NCI-H748 (cell line): ENCODE measurements around the gene SEPTIN10.
A peak's percentile ranks its signal among the peaks of the same experiment; 100 is the strongest.

Experiments used
- DNase-seq: peaks from one replicate; lab custom pipeline; 2025; ENCODE audit not compliant: unreplicated experiment; lab: John Stamatoyannopoulos, UW

Gene SEPTIN10

GRCh38 chr2:109501461-109501860 is 112.3 kb downstream of the SEPTIN10 start:
- DNase-seq, result no peak

DNA sequence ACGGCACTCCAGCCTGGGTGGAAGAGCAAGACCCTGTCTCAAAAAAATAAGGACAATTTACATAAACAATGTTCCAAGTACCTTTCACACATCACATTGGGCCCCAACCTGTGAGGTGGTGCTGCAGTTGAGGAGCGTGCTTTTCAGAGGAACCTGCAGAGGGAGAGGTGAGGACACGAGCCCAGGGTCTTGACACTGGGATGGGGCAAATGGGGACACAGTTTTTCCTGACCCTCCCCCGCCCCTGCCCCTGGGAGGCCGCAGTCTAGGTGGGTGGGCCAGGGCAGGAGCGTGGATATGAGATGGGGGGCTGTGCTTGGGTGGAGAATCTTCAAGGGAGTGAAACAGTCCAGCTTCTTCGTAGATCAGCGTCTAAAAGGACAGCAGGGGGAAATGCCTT is 112.9 kb downstream of the SEPTIN10 start:
- DNase-seq, result no peak

DNA sequence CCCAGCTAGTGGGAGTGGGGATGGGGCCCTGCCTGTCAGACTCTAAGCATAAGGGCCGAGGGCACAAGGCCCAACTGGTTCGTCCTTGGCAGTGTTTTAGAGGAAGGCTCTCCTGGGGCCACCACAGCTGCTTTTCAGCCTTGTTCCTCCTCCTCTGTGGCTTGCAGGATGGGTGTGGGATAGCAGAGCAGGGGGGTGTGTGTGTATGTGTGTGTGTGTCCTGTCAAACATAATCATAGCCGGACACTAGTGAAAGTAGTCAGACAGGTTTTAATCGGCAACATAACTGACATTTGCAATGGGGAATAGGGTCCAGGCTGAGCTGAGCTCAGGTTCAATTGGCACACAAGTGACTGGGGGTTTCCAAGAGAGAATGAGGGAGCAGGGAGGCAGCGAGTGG is 114.2 kb downstream of the SEPTIN10 start:
- DNase-seq, result peak; percentile 38

DNA sequence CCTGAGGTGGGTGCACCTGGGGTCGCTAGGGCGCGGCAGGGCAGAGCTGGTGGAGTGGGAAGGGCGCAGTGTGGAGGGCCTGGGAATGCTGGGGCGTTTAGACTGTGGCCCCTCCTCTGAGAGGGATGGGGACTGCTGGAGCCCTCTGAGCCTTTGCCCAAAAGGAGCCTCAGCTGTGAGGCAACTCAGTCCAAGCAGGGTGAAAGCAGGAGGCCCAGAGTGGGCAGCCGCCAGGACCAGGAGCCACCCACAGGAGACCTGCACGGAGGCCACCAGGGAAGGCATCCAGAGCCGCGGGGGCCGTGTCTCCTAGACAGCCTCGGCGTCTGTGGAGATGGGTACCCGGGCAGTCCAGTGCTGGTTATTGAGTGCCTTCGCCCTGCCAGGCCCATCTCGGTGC is 114.9 kb downstream of the SEPTIN10 start:
- DNase-seq, result no peak

DNA sequence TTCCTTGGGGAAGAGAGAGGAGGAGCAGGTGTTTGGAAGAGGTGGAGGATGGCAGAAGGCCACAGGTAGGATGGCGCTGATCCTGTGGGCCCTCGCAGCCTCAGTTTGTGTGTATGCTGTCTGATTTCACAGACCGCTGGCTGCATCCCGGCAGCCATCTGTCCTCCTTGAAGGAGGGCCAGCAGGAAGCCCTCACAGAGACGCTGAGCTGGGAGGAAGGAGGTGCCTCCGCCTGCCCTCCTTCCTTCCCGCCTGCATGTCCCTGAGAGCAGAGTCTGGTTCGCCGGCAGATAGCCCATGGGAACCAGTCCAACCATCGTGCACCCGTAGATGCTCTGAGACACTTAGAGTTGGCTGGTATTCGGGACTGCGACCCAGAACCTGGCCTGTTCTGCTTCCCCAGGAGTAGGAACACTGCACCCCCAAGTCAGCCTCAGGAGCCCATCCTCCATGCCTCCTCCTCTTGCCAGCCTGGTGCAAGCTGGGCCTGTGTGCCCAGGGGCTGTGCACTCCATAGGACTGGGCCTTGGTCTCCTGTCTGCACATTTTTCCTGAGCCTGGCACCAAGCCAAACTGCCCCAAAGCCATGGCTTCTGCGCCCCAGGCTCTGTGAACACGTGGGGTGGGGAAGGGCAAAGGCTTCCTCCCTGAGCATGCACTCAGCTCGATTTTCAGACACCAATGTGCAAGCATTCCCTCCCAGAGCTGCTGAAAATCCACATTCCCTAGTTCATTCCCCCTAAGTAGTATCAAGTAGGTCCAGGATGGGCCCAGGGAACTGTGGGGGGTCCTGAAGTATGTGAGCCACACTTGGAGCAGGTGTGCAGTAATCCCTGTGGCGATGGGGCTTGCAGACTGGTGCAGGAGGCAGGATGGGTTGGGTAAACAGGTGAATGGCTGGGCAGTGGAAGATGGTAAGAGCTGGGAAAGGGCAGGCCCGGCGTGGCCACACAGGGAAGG is 115.6 kb downstream of the SEPTIN10 start:
- no peak for DNase-seq

GRCh38 chr2:109497463-109497862 is 116.3 kb downstream of the SEPTIN10 start:
- no peak for DNase-seq

- no peak for DNase-seq
Measured at GRCh38 chr2:109494351-109494750, 119.4 kb downstream of the SEPTIN10 start.

- DNase-seq, result no peak
Measured at GRCh38 chr2:109493176-109493935, 120.4 kb downstream of the SEPTIN10 start.
